Stimulated activated CD4-positive, alpha-beta T cell treated with anti-CD3 and anti-CD28 coated beads, Interleukin-2, amount 100 ng/mL, for 48 hours (primary cell): ENCODE measurements around the gene RHOT1.
"Not testable (repeated sequence)": the region's sequence is repeated elsewhere in the genome, so short reads cannot be mapped to it uniquely, and the experiment has no call there.

Experiments
- DNase-seq, 2 donors: peaks; one replicate each; pipeline ENCODE4 v3.0.0-alpha.2; 2020

The RHOT1 gene

GRCh38 chr17:32142038-32142856 lies at the start of gene RHOT1:
RHOT1 (plus strand) TSS chr17:32142502; CDS start chr17:32142693, 191 bp downstream.
- DNase-seq: peak; percentile 70 to 74

DNA sequence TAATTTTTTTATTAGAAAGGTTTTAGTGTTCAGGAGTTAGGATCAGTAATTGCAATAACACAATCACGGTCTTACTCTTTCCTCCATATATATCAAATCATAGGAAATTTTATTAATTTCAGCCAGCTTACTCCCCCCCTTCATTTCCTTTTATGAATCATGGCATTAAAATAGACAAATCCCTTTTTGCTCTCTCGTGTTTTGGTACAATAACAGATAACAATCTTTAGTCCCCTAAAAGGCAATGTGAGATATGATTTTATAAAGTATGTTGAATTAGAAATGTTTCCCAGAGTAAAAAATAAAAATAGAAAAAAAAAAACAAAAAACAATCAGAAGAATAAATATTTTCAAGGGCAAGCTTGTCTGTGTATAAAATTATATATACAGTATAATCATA lies 42.6 kb upstream of the RHOT1 start:
- no peak for DNase-seq

DNA sequence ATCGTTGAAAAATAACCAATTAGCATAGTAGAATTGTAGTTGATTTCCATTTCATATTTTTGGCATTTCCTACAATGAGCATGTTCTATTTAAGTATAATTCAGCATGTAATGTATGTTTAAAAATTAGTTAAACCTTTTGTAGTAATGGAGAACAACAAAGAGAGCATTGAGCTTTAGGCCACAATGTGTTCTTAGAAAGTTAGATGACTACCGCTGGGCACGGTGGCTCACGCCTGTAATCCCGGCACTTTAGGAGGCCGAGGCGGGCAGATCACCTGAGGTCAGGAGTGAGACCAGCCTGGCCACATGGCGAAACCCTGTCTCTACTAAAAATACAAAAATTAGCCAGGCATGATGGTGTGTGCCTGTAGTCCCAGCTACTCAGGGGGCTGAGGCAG lies 42.0 kb upstream of the RHOT1 start:
- DNase-seq: not testable (repeated sequence)

GRCh38 chr17:32100971-32101631 lies 41.2 kb upstream of the RHOT1 start:
- DNase-seq: no peak

GRCh38 chr17:32102172-32102571 lies 40.1 kb upstream of the RHOT1 start:
- DNase-seq: no peak

- no peak for DNase-seq
Observed at GRCh38 chr17:32102646-32103186, 39.6 kb upstream of the RHOT1 start.

GRCh38 chr17:32103476-32104113 lies 38.7 kb upstream of the RHOT1 start:
- DNase-seq: no peak

- DNase-seq: no peak
Observed at GRCh38 chr17:32104158-32104557, 38.1 kb upstream of the RHOT1 start.

- DNase-seq: not testable (repeated sequence)
Observed at GRCh38 chr17:32106471-32106981, 35.8 kb upstream of the RHOT1 start.

GRCh38 chr17:32107194-32107593 lies 35.1 kb upstream of the RHOT1 start:
- DNase-seq: not testable (repeated sequence)

DNA sequence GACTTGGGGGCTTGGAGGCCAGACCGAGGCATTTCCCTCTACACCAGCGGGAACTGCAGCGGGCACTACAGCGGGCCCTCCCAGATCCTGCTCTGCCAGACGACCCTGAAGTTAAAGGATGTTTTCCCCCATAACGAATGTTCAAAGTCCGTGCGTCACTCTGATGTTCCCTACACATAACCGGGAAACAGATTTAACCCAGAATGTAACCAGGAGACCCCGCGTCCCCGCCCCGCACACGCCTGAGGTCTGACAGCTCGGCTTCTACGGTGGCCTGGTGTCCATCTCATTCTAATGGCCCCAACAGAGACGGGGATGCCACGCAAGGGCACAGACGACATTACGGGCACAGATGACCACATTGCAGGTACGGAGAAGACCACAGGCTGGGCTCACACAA lies 31.7 kb upstream of the RHOT1 start:
- no peak for DNase-seq

GRCh38 chr17:32111141-32111771 lies 31.0 kb upstream of the RHOT1 start:
- peak; percentile 8 to 25 for DNase-seq

- DNase-seq: no peak
Observed at GRCh38 chr17:32112416-32112815, 29.9 kb upstream of the RHOT1 start.

DNA sequence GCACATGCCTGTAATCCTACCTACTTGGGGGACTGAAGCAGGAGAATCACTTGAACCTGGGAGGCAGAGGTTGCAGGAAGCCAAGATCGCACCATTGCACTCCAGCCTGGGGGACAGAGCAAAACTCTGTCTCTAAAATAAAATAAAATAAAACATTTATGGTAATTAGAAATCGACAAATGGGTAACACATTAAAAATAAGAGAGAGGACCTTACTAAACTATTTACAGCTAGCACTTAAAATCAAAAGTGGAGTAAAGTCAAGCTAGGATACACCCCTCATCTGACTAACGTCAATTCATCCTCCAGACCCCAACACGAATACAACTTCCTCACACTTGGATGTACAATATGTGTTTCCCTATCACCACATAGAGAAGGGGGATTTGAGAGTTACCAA lies 27.8 kb upstream of the RHOT1 start:
- DNase-seq: no peak

DNA sequence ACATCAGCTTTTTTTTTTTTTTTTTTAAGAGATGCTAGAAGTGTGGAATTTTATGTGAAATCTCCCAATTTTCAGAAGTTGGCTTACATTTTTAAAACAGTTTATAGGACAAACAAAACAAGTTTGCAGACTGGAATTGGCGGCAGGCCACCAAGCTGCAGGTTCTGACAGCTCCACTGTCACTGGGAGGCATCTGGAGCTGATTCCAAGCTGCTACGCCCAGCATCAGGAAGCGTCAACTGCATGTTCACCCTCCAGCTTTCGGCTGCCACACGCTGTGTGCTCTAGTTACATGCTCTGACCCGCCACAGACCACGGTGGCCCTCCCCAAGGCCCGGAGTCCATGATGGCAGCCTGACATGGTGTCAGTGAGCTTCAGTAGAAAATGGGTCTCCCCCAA lies 26.8 kb upstream of the RHOT1 start:
- not testable (repeated sequence) for DNase-seq

DNA sequence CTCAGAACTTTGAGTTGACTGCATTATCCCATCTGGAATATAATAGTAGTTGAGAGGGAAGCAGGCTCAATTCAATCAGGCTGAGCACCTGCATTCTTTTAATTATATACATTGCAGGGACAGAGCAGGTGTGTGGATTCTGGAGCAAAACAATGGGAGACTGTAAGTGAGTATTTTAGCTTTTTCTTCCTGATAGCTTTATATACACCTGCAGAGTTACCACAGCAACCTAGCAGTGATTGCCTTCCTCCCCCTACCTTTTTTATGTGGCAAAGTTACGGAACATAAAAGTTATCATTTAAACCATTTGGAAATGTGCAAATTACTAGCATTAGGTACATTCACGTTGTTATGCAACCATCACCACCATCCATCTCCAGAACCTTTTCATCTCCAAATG lies 25.4 kb upstream of the RHOT1 start:
- no peak for DNase-seq

DNA sequence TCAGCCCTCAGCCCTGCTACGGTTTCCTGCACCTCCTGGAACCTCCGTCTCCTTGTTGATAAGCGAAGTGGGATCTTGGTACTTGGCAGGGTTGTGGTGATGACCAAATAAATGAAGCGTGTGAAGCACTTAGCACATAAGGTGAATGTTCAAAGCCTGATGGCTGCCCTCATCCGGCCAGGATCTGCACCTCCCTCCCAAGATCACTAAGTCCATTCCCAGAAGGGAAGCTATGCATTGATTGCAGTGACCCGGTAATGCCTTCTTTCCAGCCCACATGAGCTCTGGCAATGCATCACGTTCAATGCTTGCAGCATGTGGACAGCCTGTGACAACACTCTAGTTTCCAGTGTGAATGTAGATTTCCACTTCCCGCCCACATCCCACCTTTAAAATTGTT lies 24.9 kb upstream of the RHOT1 start:
- no peak for DNase-seq

- DNase-seq: not testable (repeated sequence)
Observed at GRCh38 chr17:32118088-32118487, 24.2 kb upstream of the RHOT1 start.

- no peak for DNase-seq
Observed at GRCh38 chr17:32118835-32119234, 23.5 kb upstream of the RHOT1 start.

DNA sequence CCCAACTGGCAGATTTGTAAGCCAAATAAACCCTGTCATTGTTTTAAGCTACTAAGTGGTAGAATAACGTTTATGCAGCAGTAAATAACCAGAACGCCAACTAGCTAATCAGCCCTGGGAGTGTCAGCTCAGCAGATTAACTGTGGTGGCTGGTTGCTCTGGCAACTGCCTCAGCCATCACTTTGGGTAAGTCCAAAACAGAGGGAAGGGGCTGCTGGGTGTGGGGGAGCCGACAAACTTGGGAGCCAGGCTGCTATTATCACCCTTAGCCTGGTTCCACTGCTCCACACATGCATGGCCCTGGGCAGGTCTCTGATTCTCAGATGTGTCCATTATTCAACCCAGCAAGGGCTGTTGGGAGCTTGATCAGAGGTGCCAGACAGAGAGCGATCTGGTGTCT lies 22.2 kb upstream of the RHOT1 start:
- DNase-seq: no peak

GRCh38 chr17:32120716-32121115 lies 21.6 kb upstream of the RHOT1 start:
- no peak for DNase-seq

DNA sequence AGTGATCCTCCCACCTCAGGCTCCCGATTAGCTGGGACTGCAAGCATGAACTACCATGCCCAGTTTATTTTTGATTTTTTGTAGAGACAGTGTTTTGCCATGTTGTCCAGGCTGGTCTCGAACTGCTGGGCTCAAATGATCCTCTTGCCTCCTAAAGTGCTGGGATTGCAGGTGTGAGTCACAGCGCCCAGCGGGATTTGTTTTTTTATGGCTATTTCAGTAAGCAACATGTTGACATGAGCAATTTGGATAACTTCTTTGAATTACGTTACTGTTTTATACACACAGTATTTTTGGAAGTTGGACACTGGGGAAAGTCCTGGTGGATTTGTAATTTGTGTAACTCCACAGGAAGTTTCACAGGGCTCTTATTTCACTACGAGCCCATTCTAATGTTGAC lies 18.5 kb upstream of the RHOT1 start:
- no peak for DNase-seq
